LNCaP clone FGC (cell line): ENCODE data around the gene NPAS1.

ENCODE experiments used
- DNase-seq: peaks from one replicate; pipeline ENCODE4 v3.0.0-alpha.2; 2011; ENCODE audit warnings: low read depth
- H3K4me3 ChIP-seq: 2 replicates; pipeline ENCODE4 v1.5.1; 2011; ENCODE audit warnings: mild to moderate bottlenecking, low read depth, low read length, control low read depth
- CTCF ChIP-seq: IDR thresholded peaks from 2 replicates; pipeline ENCODE4 v1.5.1; 2012; ENCODE audit warnings: mild to moderate bottlenecking; ENCODE audit not compliant: control insufficient read depth, insufficient read depth; ENCODE audit errors: extremely low read depth

Gene NPAS1

GRCh38 chr19:47019431-47020041, at the start of gene NPAS1:
TSS of gene NPAS1 (plus strand) at chr19:47019837. CDS start at chr19:47021048, 1,211 bp downstream.
- no peak for TF ChIP-seq CTCF
- H3K4me3 ChIP-seq = peak within 1 kb of the TSS; percentile 18; the same call in 1 of the 2 replicates

GRCh38 chr19:46970815-46971214, 48.8 kb upstream of the NPAS1 start:
- TF ChIP-seq CTCF = no peak
- no peak overlapping the region for H3K4me3 ChIP-seq
- no peak for DNase-seq

More at GRCh38 chr19:47019431-47020041, at the start of gene NPAS1:
- no peak for DNase-seq

GRCh38 chr19:46972311-46972710, 47.3 kb upstream of the NPAS1 start:
- TF ChIP-seq CTCF = no peak

GRCh38 chr19:46974181-46974580, 45.5 kb upstream of the NPAS1 start:
- no peak for TF ChIP-seq CTCF
- no peak for DNase-seq
- H3K4me3 ChIP-seq = no peak overlapping the region

More at GRCh38 chr19:46972311-46972710, 47.3 kb upstream of the NPAS1 start:
- H3K4me3 ChIP-seq = no peak overlapping the region
- no peak for DNase-seq

GRCh38 chr19:46975011-46975924, 44.4 kb upstream of the NPAS1 start:
- no peak for TF ChIP-seq CTCF
- no peak for DNase-seq
- no peak overlapping the region for H3K4me3 ChIP-seq

GRCh38 chr19:46975925-46976782, 43.5 kb upstream of the NPAS1 start:
- DNase-seq = peak; percentile 80
- H3K4me3 ChIP-seq = no peak overlapping the region
- TF ChIP-seq CTCF = no peak
